Central memory CD4-positive, alpha-beta T cell (primary cell): ENCODE measurements around the gene PAPPA.

Source experiments
- DNase-seq: peaks from one replicate; pipeline ENCODE4 v3.0.0; 2022

Gene PAPPA

DNA sequence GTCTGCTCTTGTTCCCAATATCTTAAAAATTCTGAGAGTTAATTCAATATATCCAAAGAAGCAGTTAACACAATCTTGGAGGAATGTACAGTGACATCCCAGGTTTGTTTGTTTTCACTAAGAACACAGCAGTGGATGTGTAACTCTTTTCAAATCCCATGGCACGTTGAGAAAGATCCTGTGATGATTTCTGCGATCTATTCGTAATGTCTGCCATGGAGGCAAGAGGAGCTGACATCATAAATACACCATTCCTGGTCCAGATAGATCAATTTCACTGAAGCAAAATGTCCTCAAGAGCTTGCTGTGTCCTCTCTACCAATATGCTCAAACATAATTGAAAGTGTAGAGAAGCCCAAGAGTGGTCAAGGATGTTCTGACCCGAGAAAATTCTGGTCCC, 280.7 kb downstream of the PAPPA start:
- DNase-seq: no peak

DNA sequence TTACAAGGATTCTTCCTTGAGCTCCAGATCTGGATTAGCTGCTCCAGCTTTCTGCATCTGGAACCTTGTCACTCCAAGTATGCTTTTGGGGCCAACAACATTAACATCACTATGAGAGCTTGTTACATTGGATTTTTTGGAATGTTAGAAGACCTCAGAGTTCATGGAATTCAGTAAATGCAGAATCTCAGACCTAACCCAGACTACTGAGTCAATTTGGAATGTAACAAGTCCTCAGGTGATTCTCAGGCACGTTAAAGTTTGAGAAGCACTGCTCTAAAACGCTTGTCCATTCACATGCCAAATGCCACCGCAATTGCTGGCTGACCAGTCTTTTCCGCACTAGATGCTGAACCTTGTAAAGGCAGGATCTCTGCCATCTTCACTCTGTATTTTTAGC, 282.1 kb downstream of the PAPPA start:
- DNase-seq: no peak

DNA sequence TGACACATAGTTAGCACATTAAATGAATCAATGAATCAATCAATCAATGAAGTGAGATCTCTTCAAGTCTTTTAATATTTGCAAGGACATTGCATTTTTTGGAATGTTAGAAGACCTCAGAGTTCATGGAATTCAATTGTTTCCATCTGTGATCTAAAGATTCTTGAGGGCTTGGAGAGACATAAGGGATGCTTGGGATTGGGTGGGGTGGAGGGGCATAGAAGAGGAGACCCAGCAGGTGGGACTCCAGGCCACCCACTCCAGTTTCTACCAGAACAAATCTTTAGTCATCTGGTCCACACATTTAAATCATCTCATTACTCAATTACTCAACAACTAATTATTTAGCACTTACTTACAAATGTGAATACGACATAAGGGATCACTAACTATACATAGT, 282.5 kb downstream of the PAPPA start:
- DNase-seq: no peak

DNA sequence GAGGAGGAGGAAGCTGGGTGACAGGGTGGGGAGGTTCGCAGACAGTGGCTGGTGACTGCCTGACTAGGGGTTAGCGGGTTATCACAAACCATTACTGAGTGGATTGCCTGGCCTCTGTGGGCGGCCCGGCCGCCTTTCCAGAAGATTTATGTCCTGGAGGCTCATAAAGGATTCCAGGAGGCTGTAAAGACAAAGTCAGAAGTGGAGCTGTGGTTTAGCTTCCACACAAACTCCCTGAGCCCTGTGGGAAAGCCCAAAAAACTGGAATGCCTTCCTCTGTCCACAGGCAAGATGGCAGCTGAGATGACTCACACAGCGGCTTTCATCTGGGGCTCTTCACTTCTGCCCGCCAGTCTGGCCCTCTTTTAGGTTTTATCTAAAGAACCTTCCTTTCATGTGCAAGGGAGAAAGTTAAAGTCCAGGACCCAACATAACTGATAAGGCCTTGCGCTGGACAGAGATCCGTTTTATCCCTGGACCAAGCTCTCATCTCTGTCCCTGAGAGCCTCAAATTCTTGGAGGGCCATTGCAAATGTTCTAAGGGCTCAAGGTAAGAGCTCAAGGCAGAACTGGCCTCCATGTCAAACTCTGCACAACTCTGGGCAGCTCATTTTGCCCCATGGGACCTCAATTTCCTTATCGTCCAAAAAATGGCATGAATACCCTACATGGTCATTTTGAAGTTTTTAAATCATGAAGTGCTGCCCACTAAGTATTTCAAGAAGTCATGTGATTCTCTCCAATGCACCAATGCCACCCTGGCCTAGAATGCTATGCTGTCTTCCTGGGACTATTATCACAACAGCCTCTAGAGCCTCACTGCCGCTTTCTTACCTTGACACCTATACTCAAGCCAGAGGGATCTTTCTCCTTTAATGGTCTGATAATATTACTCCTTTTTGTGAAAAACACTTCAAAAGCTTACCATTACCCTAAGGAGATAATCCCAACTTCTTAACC, 284.1 kb downstream of the PAPPA start:
- no peak for DNase-seq

DNA sequence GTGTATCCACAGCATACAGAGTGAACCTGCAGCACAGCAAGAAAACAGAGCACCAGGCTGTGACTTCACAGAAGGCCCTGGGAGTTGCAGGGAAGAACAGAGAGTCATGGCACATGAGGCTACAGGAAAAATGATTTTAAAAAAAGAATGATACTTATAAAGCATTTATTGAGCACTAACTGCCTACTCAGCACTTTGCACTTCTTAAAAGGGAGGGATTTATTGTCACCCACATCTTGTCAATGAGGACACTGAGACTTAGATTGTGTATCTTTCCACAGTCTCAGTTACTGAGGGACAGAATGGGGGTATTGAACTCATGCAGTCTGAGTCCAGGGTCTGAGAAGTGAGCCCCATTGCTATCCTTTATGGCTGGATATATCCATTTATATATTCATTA, 288.9 kb downstream of the PAPPA start:
- DNase-seq: no peak

DNA sequence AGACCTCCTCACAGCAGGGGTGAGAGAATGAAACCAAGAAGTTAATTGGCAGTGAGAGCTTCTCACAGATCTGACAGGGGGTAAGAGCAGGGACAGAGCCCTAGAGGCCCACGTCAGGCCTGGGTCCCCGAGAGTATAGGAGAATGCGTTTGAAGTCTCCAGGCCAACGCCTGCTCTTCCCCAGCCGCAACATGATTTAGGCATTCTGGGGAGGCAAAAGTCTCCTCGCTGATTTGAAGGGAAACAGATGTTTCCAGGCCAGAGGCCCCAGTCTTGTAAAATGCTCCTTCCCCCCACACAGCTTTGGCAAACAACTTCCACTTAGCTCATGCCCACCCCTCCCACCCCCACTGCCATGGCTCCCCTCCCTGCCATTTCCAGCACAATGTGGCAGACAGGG, 294.3 kb downstream of the PAPPA start:
- DNase-seq: no peak

DNA sequence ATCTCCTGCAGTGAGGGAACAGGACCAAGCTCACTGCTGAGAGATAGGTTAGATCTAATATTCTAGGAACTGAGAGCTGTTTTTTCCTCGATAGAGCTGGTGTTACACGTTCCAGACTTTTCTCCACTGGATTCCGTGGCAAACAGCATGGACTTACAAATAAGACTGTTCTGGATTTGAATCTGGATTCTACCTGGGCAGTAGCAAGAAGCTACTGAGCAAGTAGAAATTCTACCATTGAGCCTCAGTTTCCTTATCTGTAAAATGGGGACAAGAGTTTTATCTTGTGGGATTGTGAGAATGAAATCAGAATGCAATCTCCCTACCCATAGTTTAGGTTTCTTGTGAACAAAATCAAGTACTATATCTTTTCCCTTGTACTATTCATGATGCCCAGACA, 294.8 kb downstream of the PAPPA start:
- no peak for DNase-seq

DNA sequence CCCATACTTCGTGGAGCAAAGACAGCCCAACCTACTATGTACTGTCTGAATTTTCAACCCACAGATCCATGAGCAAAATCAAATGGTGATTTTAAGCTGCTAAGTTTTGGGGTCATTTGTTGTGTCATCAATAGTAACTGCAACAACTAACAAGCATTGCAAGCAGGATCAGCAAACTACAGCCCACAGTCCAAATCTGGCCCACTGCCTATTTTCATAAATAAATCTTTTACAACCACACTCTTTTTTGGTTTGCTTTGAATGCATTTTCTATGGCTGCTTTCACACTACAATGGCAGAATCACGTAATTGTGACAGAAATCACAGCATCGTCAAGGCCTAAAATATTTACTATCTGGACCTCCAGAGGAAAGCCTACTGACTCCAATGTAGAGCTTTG, 296.4 kb downstream of the PAPPA start:
- no peak for DNase-seq

DNA sequence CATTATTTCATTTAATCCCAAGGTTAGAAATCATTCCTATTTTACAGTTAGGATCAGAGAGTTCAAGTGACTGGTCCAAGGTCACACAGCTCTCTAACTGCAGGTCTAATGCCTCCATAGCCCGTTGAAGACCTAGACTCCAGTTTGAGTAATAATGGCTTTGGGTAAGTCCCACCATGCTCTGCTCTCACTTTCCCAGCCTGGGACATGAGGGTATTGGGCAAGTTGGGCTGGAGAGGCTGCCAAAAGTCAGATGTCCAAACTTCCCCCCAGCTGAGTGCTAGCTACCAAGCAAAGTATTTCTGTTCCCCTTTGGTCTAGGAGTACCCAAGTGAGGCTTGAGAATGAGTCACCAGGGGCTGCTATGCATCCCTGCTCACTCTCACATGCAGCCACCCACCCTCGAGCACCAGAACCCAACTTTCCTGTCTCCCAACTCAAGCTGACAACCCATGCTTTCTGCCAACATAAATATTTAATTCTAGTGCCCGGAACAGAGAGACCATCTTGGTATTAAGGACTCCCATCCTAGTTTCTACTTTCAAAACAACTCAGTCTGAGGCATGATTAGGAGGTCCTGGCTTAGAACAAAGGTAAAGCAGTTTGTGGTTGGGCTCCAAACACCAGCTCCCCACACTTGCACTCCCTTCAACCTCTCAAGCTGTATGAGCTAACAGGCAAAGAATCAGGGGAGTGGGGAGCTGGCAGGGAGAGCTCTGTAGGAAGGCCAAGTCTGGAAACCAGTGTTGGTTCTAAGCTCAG, 297.0 kb downstream of the PAPPA start:
- no peak for DNase-seq

DNA sequence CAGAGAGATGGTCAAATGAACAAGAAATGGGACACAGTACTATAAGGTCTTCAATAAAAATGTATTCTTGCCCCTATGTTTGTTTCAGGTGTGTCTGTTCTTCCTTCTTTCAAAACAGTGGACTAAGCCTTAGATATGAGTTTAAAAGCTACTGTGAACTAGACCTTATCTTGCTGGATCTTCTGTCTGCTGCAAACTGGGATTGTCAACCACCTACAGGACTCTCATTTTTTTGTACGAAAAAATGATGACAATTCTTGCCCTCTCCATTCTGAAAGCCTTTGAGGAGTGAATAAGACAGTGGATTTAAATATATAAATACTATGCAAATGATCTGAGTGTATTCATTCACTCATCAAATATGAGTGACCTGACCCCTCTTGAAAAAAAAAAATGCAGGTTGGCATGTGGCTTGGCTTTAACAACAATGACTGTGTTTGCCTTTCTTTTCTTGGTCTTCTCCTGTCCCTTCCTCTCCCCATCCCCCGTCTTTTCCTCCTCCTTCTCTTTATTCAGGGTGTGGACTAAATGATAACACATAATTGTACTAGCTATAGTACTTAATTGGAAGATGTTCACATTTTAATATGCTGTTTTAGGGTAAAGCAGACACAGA, 298.0 kb downstream of the PAPPA start:
- DNase-seq: no peak
